Smooth muscle cell of bladder (primary cell): Measurements from ENCODE around the gene TLX2. TPM values are rescaled to one million over a fixed set of nuclear protein-coding genes. Genes with fewer than 3 reads are reported as not detected.

Experiments used
- total RNA-seq: library from RNA; depleted of rRNA; stranded (reverse); fragments of >200 nt; gene quantifications from 2 replicates; pipeline ENCODE4 v1.2.3, GENCODE V29; 2014

Gene TLX2
- not detected in 2 replicates for total RNA-seq

GRCh38 chr2:74514368-74515270 is at the start of gene TLX2:
TSS of gene TLX2 (plus strand) at chr2:74514450. CDS start at chr2:74514807, 357 bp downstream.

GRCh38 chr2:74472086-74472944 is 41.9 kb upstream of the TLX2 start, which contains the start of gene MRPL53:
TSS of gene MRPL53 (minus strand) at chr2:74472680. CDS start at chr2:74472660, 20 bp downstream.

GRCh38 chr2:74482801-74483674 is 31.2 kb upstream of the TLX2 start, which contains the start of the genes CCDC142 and TTC31:
TSS of gene CCDC142 (minus strand) at chr2:74482998. CDS start at chr2:74482837, 161 bp downstream.
TSS of gene TTC31 (plus strand) at chr2:74483081. CDS start at chr2:74483096, 15 bp downstream.

GRCh38 chr2:74499267-74499939 is 14.8 kb upstream of the TLX2 start, which contains the start of gene LBX2:
TSS of gene LBX2 (minus strand) at chr2:74499603. CDS start at chr2:74499537, 66 bp downstream.

GRCh38 chr2:74507145-74507925 is 6.9 kb upstream of the TLX2 start, which contains the start of gene PCGF1:
TSS of gene PCGF1 (minus strand) at chr2:74507695. CDS start at chr2:74507668, 27 bp downstream.

GRCh38 chr2:74525717-74526648 is 11.7 kb downstream of the TLX2 start, which contains the start of gene DQX1:
TSS of gene DQX1 (minus strand) at chr2:74526231. CDS start at chr2:74525729, 502 bp downstream.

GRCh38 chr2:74529357-74530238 is 15.3 kb downstream of the TLX2 start, which contains the start of the genes AUP1 and HTRA2:
TSS of gene AUP1 (minus strand) at chr2:74529706. CDS start at chr2:74529629, 77 bp downstream.
TSS of gene HTRA2 (plus strand) at chr2:74529933. CDS start at chr2:74530007, 74 bp downstream.

GRCh38 chr2:74553892-74554819 is 39.9 kb downstream of the TLX2 start, which contains the start of the genes DOK1 and LOXL3:
TSS of gene DOK1 (plus strand) at chr2:74554720. CDS start at chr2:74554755, 35 bp downstream.
TSS of gene LOXL3 (minus strand) at chr2:74553942. CDS start at chr2:74552634, 1,308 bp downstream.

Other genes with a start within 250 kb of the TLX2 start
- gene SLC4A5, start 171.0 kb upstream of the TLX2 start, total RNA-seq: under 0.01 and 0.14 TPM in 2 replicates
- gene DCTN1, start 134.1 kb upstream of the TLX2 start, total RNA-seq: 186 and 223 TPM in 2 replicates
- 0.57 and 0.83 TPM in 2 replicates for gene C2orf81, start 92.8 kb upstream of the TLX2 start, total RNA-seq
- gene WDR54, start 92.7 kb upstream of the TLX2 start, total RNA-seq: 26.6 and 29.6 TPM in 2 replicates
- 8.4 and 11.1 TPM in 2 replicates for gene RTKN, start 72.5 kb upstream of the TLX2 start, total RNA-seq
- gene INO80B, start 59.4 kb upstream of the TLX2 start, total RNA-seq: 14.9 and 16.4 TPM in 2 replicates
- 57.7 and 70.0 TPM in 2 replicates for gene WBP1, start 56.0 kb upstream of the TLX2 start, total RNA-seq
- gene MOGS, start 49.1 kb upstream of the TLX2 start, total RNA-seq: 56.0 and 63.0 TPM in 2 replicates
- gene MRPL53, start 41.8 kb upstream of the TLX2 start, total RNA-seq: 43.3 and 53.0 TPM in 2 replicates
- gene CCDC142, start 31.5 kb upstream of the TLX2 start, total RNA-seq: 14.4 and 20.0 TPM in 2 replicates
- gene TTC31, start 31.4 kb upstream of the TLX2 start, total RNA-seq: 6.7 and 7.0 TPM in 2 replicates
- gene LBX2, start 14.8 kb upstream of the TLX2 start, total RNA-seq: 1.3 and 2.9 TPM in 2 replicates
- 19.9 and 24.5 TPM in 2 replicates for gene PCGF1, start 6.8 kb upstream of the TLX2 start, total RNA-seq
- gene DQX1, start 11.8 kb downstream of the TLX2 start, total RNA-seq: under 0.01 TPM in 1 of 2 replicates, not detected in the other
- 62.7 and 91.3 TPM in 2 replicates for gene AUP1, start 15.3 kb downstream of the TLX2 start, total RNA-seq
- 33.4 and 44.8 TPM in 2 replicates for gene HTRA2, start 15.5 kb downstream of the TLX2 start, total RNA-seq
- gene LOXL3, start 39.5 kb downstream of the TLX2 start, total RNA-seq: 34.4 and 57.5 TPM in 2 replicates
- 21.9 and 27.9 TPM in 2 replicates for gene DOK1, start 40.3 kb downstream of the TLX2 start, total RNA-seq
- under 0.01 TPM in 1 of 2 replicates, not detected in the other for gene M1AP, start 133.9 kb downstream of the TLX2 start, total RNA-seq
- gene SEMA4F, start 139.8 kb downstream of the TLX2 start, total RNA-seq: 4.1 and 4.4 TPM in 2 replicates